ENCODE measurements around the gene POFUT2.

Gene POFUT2

DNA sequence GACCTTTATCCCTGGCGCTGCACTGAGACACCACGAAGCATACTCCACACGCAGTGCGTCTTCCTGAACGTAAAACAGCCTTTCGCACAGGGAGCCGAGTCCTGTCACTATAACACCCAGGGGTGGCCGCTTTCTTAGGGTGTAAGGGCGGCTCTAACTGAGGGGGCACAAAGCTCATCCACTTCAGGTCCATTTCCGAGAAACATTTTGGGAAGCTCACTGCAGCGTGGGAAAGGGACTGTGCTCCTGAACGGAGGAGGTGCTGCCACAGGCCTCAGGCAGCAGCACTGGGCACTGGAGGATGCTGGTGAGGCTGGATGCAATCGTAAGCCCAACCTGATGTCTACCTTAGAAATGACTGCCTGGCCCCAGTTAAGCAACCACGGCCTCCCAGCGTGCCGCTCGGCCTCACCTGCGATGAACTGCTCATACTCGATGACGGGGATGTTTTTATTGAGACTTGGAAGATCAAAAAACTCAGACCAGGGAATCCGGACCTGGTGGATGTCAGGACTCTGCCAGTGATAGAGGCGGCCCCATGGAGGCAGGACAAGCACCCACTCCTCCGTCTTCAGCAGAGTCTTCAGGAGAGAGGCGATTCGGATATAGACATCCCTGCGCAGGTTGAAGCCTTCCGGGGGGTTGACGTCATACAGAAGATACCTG is 2.3 kb downstream of the POFUT2 start:
- no peak overlapping the region for H3K27ac ChIP-seq
- TF ChIP-seq, protein P1, sequence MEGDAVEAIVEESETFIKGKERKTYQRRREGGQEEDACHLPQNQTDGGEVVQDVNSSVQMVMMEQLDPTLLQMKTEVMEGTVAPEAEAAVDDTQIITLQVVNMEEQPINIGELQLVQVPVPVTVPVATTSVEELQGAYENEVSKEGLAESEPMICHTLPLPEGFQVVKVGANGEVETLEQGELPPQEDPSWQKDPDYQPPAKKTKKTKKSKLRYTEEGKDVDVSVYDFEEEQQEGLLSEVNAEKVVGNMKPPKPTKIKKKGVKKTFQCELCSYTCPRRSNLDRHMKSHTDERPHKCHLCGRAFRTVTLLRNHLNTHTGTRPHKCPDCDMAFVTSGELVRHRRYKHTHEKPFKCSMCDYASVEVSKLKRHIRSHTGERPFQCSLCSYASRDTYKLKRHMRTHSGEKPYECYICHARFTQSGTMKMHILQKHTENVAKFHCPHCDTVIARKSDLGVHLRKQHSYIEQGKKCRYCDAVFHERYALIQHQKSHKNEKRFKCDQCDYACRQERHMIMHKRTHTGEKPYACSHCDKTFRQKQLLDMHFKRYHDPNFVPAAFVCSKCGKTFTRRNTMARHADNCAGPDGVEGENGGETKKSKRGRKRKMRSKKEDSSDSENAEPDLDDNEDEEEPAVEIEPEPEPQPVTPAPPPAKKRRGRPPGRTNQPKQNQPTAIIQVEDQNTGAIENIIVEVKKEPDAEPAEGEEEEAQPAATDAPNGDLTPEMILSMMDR (conservative IDR thresholded peaks at IDR 0.05), result no peak

- H3K27ac ChIP-seq, result no peak overlapping the region
- TF ChIP-seq, protein P1 (conservative IDR thresholded peaks at IDR 0.05), result no peak
Measured at GRCh38 chr21:45284456-45284741, 3.3 kb downstream of the POFUT2 start.

GRCh38 chr21:45283611-45284455 is 3.9 kb downstream of the POFUT2 start:
- no peak overlapping the region for H3K27ac ChIP-seq
- TF ChIP-seq, protein P1 (conservative IDR thresholded peaks at IDR 0.05), result no peak

- no peak overlapping the region for H3K27ac ChIP-seq
- TF ChIP-seq, protein P1 (conservative IDR thresholded peaks at IDR 0.05), result no peak
Measured at GRCh38 chr21:45283035-45283610, 4.6 kb downstream of the POFUT2 start.

DNA sequence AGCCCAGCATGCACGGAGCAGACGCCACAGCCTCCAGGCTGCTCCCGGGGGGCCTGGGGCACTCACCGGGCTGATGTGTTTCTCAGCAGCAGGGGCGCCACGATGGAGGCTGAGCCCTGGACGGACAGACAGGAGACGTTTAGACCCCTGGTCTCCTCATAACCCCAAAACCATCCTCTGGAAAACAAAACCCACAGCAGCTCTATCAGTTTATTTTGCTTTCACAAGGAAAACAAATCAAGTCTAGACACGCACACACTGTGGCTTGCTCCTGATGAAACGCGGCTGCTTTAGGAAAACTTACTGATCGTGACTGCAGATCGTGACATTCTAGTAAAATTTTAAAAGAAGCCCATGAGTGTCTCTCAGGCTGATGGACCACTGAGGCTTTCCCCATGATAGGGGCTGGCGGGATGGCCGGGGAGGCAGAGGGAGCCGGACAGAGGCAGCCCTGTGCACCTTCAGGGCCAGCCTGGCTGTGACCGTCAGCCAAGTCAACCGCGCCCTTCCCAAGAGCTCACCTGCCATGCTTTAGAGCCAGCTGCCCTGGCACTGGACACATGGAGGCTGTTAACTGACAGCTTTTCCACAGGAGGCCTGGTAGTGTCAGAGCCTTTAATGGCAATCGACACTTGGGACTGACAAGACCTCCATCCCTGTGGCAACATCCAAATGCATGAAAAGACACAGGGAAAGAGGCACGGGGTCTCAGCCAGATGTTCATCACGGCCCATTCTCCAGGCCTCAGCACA is 5.2 kb downstream of the POFUT2 start:
- TF ChIP-seq, protein P1 (conservative IDR thresholded peaks at IDR 0.05), result no peak
- H3K27ac ChIP-seq, result no peak overlapping the region

GRCh38 chr21:45281411-45282282 is 6.0 kb downstream of the POFUT2 start:
- H3K27ac ChIP-seq, result no peak overlapping the region
- TF ChIP-seq, protein P1 (conservative IDR thresholded peaks at IDR 0.05), result no peak

Measured in VCaP (cell line).